WTC11 (cell line): ENCODE measurements around the gene ING1. TPM values are rescaled to one million over a fixed set of nuclear protein-coding genes. Genes with fewer than 3 reads are reported as not detected.

Experiments
- ATAC-seq: fragments of 200-7000 bp; cut with Tn5 transposase; 2 replicates; pipeline ENCODE4 v1.10.0; 2021; ENCODE audit warnings: mild to moderate bottlenecking, moderate library complexity
- CTCF ChIA-PET: fragments of 300-600 bp; sonication (Branson Sonifier 250); formaldehyde crosslinking; loops from one replicate; lab custom pipeline; 2021; ENCODE audit warnings: antibody characterized with exemption; lab: Charles Lee
- POLR2A ChIA-PET: fragments of 350-600 bp; sonication (Branson Sonifier 250); formaldehyde crosslinking; loops from one replicate; lab custom pipeline; 2021; ENCODE audit warnings: antibody characterized with exemption; lab: Charles Lee
- DNase-seq: peaks from one replicate; pipeline ENCODE4 v3.0.0; 2021; ENCODE audit warnings: low spot score
- H3K27ac Mint-ChIP-seq: 2 replicates; pipeline ENCODE4 v1.8.0; 2021; ENCODE audit warnings: mixed read lengths
- H3K27me3 Mint-ChIP-seq: 2 replicates; pipeline ENCODE4 v1.8.0; 2021; ENCODE audit warnings: low read depth, mild to moderate bottlenecking, moderate library complexity, mixed read lengths
- H3K36me3 Mint-ChIP-seq: 2 replicates; pipeline ENCODE4 v1.8.0; 2021; ENCODE audit warnings: mixed read lengths
- H3K4me1 Mint-ChIP-seq: 2 replicates; pipeline ENCODE4 v1.8.0; 2022; ENCODE audit warnings: mixed read lengths
- H3K4me3 Mint-ChIP-seq: 2 replicates; pipeline ENCODE4 v1.8.0; 2021; ENCODE audit warnings: mild to moderate bottlenecking, moderate library complexity, mixed read lengths
- H3K9me3 Mint-ChIP-seq: 2 replicates; pipeline ENCODE4 v1.8.0; 2021; ENCODE audit warnings: mixed read lengths
- E2F1 ChIP-seq: sonication (generic); formaldehyde crosslinking; IDR thresholded peaks from 2 replicates; pipeline ENCODE4 v1.8.0; 2022; ENCODE audit warnings: mild to moderate bottlenecking, missing genetic modification reagents
- FOXJ3 ChIP-seq: sonication (generic); formaldehyde crosslinking; IDR thresholded peaks from 2 replicates; pipeline ENCODE4 v1.9.0; 2021; ENCODE audit warnings: missing genetic modification reagents, mild to moderate bottlenecking, borderline replicate concordance
- FOXK1 ChIP-seq: sonication (generic); formaldehyde crosslinking; IDR thresholded peaks from 2 replicates; pipeline ENCODE4 v1.8.0; 2022; ENCODE audit warnings: mild to moderate bottlenecking, moderate library complexity, missing genetic modification reagents
- FOXP1 ChIP-seq: sonication (generic); formaldehyde crosslinking; IDR thresholded peaks from 2 replicates; pipeline ENCODE4 v1.8.0; 2022; ENCODE audit warnings: missing genetic modification reagents, mild to moderate bottlenecking, moderate library complexity, borderline replicate concordance
- FOXP4 ChIP-seq: sonication (generic); formaldehyde crosslinking; IDR thresholded peaks from 2 replicates; pipeline ENCODE4 v1.8.0; 2022; ENCODE audit warnings: mild to moderate bottlenecking, missing genetic modification reagents
- GRHL2 ChIP-seq: fragments of 250-450 bp; sonication (Bioruptor Pico); IDR thresholded peaks from 2 replicates; pipeline ENCODE4 v1.8.0; 2022; ENCODE audit warnings: mild to moderate bottlenecking, moderate library complexity; ENCODE audit not compliant: insufficient replicate concordance, severe bottlenecking
- MYBL2 ChIP-seq: sonication (generic); formaldehyde crosslinking; IDR thresholded peaks from 2 replicates; pipeline ENCODE4 v1.8.1; 2023; ENCODE audit warnings: mild to moderate bottlenecking, moderate library complexity, missing genetic modification reagents
- NFE2L1 ChIP-seq: sonication (generic); formaldehyde crosslinking; IDR thresholded peaks from 2 replicates; pipeline ENCODE4 v1.8.1; 2023; ENCODE audit warnings: missing genetic modification reagents
- NR2C2 ChIP-seq: sonication (generic); formaldehyde crosslinking; IDR thresholded peaks from 2 replicates; pipeline ENCODE4 v1.8.0; 2022; ENCODE audit warnings: mild to moderate bottlenecking, missing genetic modification reagents
- OVOL2 ChIP-seq: fragments of 250-450 bp; sonication (Bioruptor Pico); IDR thresholded peaks from 2 replicates; pipeline ENCODE4 v1.9.0; 2021; ENCODE audit warnings: mild to moderate bottlenecking, borderline replicate concordance
- SMAD4 ChIP-seq: sonication (generic); formaldehyde crosslinking; IDR thresholded peaks from 2 replicates; pipeline ENCODE4 v1.8.0; 2022; ENCODE audit warnings: mild to moderate bottlenecking, missing genetic modification reagents
- ZMAT4 ChIP-seq: fragments of 250-450 bp; sonication (Bioruptor Pico); IDR thresholded peaks from 2 replicates; pipeline ENCODE4 v1.9.0; 2021; ENCODE audit warnings: mild to moderate bottlenecking
- ZNF396 ChIP-seq: fragments of 250-450 bp; sonication (Bioruptor Pico); IDR thresholded peaks from 2 replicates; pipeline ENCODE4 v1.8.0; 2021; ENCODE audit warnings: mild to moderate bottlenecking, moderate library complexity, borderline replicate concordance
- ZNF416 ChIP-seq: fragments of 250-450 bp; sonication (Bioruptor Pico); IDR thresholded peaks from 2 replicates; pipeline ENCODE4 v1.9.0; 2021; ENCODE audit warnings: mild to moderate bottlenecking, inconsistent platforms
- ZNF671 ChIP-seq: fragments of 250-450 bp; sonication (Bioruptor Pico); IDR thresholded peaks from 2 replicates; pipeline ENCODE4 v1.8.0; 2021; ENCODE audit warnings: mild to moderate bottlenecking
- total RNA-seq: library from RNA; stranded (reverse); gene quantifications from 3 replicates; pipeline ENCODE4 v1.2.3, GENCODE V29; 2021
- TF ChIP-seq, protein P1 (sequence below): fragments of 250-450 bp; sonication (Bioruptor Pico); IDR thresholded peaks from 2 replicates; pipeline ENCODE4 v1.9.0; 2021; ENCODE audit warnings: mild to moderate bottlenecking, borderline replicate concordance
- TF ChIP-seq, protein P2 (sequence below): fragments of 250-450 bp; sonication (Bioruptor Pico); IDR thresholded peaks from 2 replicates; pipeline ENCODE4 v1.8.0; 2021; ENCODE audit warnings: mild to moderate bottlenecking

The ING1 gene
- total RNA-seq, 1 experiment from 2014 or later, result 26.2 TPM

- TF ChIP-seq, protein P1, sequence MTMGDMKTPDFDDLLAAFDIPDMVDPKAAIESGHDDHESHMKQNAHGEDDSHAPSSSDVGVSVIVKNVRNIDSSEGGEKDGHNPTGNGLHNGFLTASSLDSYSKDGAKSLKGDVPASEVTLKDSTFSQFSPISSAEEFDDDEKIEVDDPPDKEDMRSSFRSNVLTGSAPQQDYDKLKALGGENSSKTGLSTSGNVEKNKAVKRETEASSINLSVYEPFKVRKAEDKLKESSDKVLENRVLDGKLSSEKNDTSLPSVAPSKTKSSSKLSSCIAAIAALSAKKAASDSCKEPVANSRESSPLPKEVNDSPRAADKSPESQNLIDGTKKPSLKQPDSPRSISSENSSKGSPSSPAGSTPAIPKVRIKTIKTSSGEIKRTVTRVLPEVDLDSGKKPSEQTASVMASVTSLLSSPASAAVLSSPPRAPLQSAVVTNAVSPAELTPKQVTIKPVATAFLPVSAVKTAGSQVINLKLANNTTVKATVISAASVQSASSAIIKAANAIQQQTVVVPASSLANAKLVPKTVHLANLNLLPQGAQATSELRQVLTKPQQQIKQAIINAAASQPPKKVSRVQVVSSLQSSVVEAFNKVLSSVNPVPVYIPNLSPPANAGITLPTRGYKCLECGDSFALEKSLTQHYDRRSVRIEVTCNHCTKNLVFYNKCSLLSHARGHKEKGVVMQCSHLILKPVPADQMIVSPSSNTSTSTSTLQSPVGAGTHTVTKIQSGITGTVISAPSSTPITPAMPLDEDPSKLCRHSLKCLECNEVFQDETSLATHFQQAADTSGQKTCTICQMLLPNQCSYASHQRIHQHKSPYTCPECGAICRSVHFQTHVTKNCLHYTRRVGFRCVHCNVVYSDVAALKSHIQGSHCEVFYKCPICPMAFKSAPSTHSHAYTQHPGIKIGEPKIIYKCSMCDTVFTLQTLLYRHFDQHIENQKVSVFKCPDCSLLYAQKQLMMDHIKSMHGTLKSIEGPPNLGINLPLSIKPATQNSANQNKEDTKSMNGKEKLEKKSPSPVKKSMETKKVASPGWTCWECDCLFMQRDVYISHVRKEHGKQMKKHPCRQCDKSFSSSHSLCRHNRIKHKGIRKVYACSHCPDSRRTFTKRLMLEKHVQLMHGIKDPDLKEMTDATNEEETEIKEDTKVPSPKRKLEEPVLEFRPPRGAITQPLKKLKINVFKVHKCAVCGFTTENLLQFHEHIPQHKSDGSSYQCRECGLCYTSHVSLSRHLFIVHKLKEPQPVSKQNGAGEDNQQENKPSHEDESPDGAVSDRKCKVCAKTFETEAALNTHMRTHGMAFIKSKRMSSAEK (CRISPR knock-in tag), result no peak
- TF ChIP-seq FOXP4, result no peak
- no peak for TF ChIP-seq FOXK1
- no peak for TF ChIP-seq NFE2L1 (CRISPR knock-in tag)
- TF ChIP-seq ZNF416 (CRISPR knock-in tag), result no peak
- TF ChIP-seq, protein P2, sequence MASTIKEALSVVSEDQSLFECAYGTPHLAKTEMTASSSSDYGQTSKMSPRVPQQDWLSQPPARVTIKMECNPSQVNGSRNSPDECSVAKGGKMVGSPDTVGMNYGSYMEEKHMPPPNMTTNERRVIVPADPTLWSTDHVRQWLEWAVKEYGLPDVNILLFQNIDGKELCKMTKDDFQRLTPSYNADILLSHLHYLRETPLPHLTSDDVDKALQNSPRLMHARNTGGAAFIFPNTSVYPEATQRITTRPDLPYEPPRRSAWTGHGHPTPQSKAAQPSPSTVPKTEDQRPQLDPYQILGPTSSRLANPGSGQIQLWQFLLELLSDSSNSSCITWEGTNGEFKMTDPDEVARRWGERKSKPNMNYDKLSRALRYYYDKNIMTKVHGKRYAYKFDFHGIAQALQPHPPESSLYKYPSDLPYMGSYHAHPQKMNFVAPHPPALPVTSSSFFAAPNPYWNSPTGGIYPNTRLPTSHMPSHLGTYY, result no peak
- no peak for TF ChIP-seq NR2C2 (CRISPR knock-in tag)
Observed at GRCh38 chr13:110731072-110731471, 17.6 kb downstream of the ING1 start (continued).

- DNase-seq (no peak), ATAC-seq (no peak)
- Mint-ChIP-seq H3K27ac (no peak overlapping the region), H3K4me1 (no peaks in the 10 kb centered on the region), H3K4me3 (no peak overlapping the region), H3K36me3 (peaks cover 21% of the 10 kb centered on the region), H3K9me3 (peaks cover 26% of the 10 kb centered on the region), H3K27me3 (no peaks in the 10 kb centered on the region; the same call in 1 of the 2 replicates)
- CTCF ChIA-PET, result no interaction called here
- POLR2A ChIA-PET, result no interaction called here
- TF ChIP-seq FOXP1 (CRISPR knock-in tag) (no peak), NFE2L1 (CRISPR knock-in tag) (no peak), OVOL2 (CRISPR knock-in tag) (no peak), ZNF396 (CRISPR knock-in tag) (no peak), GRHL2 (no peak), ZMAT4 (CRISPR knock-in tag) (no peak), E2F1 (CRISPR knock-in tag) (no peak), ZNF671 (CRISPR knock-in tag) (no peak), SMAD4 (CRISPR knock-in tag) (no peak), FOXJ3 (CRISPR knock-in tag) (no peak), MYBL2 (CRISPR knock-in tag) (no peak)
Observed at GRCh38 chr13:110734561-110734960, 21.1 kb downstream of the ING1 start.
